Ishikawa (cell line): ENCODE results near the gene B3GLCT.

Experiments used
- CEBPB ChIP-seq: IDR thresholded peaks from 2 replicates; pipeline ENCODE4 v1.6.1; 2012
- CREB1 ChIP-seq: IDR thresholded peaks from 2 replicates; pipeline ENCODE4 v1.6.1; 2012; ENCODE audit warnings: low read depth
- EGR1 ChIP-seq: IDR thresholded peaks from 2 replicates; pipeline ENCODE4 v1.6.1; 2012
- EP300 ChIP-seq: IDR thresholded peaks from 2 replicates; pipeline ENCODE4 v1.6.1; 2012; ENCODE audit warnings: borderline replicate concordance
- FOXM1 ChIP-seq: IDR thresholded peaks from 2 replicates; pipeline ENCODE4 v1.6.1; 2012; ENCODE audit warnings: low read depth, borderline replicate concordance
- MAX ChIP-seq: IDR thresholded peaks from 2 replicates; pipeline ENCODE4 v1.6.1; 2012
- NFIC ChIP-seq: IDR thresholded peaks from 2 replicates; pipeline ENCODE4 v1.6.1; 2012
- RAD21 ChIP-seq: IDR thresholded peaks from 2 replicates; pipeline ENCODE4 v1.6.1; 2012; ENCODE audit warnings: low read depth
- REST ChIP-seq: IDR thresholded peaks from 2 replicates; pipeline ENCODE4 v1.6.1; 2012; ENCODE audit warnings: low read depth, mild to moderate bottlenecking
- TAF1 ChIP-seq: IDR thresholded peaks from 2 replicates; pipeline ENCODE4 v1.6.1; 2012; ENCODE audit warnings: low read depth, mild to moderate bottlenecking
- TCF12 ChIP-seq: IDR thresholded peaks from 2 replicates; pipeline ENCODE4 v1.6.1; 2012; ENCODE audit warnings: low read depth
- TEAD4 ChIP-seq: IDR thresholded peaks from 2 replicates; pipeline ENCODE4 v1.6.1; 2012
- USF1 ChIP-seq: IDR thresholded peaks from 2 replicates; pipeline ENCODE4 v1.6.1; 2012
- YY1 ChIP-seq: IDR thresholded peaks from 2 replicates; pipeline ENCODE4 v1.6.1; 2012; ENCODE audit warnings: low read depth
- ZBTB7A ChIP-seq: IDR thresholded peaks from 2 replicates; pipeline ENCODE4 v1.6.1; 2012; ENCODE audit warnings: low read depth

B3GLCT gene

GRCh38 chr13:31264151-31264550 is 64.4 kb downstream of the B3GLCT start:
- TF ChIP-seq ZBTB7A (no peak), TAF1 (no peak), REST (no peak), CREB1 (no peak), USF1 (no peak), TEAD4 (no peak), EP300 (no peak), TCF12 (no peak), RAD21 (no peak), FOXM1 (no peak), YY1 (no peak)

GRCh38 chr13:31267126-31267784 is 67.5 kb downstream of the B3GLCT start:
- TF ChIP-seq CREB1, result no peak
- no peak for TF ChIP-seq EGR1
- no peak for TF ChIP-seq ZBTB7A
- no peak for TF ChIP-seq TCF12
- TF ChIP-seq RAD21, result no peak
- no peak for TF ChIP-seq USF1
- TF ChIP-seq CEBPB, result no peak
- TF ChIP-seq NFIC, result no peak
- TF ChIP-seq FOXM1, result no peak
- no peak for TF ChIP-seq REST
- no peak for TF ChIP-seq YY1
- TF ChIP-seq TEAD4, result no peak

- TF ChIP-seq REST, result no peak
- TF ChIP-seq TAF1, result no peak
- TF ChIP-seq RAD21, result no peak
- no peak for TF ChIP-seq EGR1
- TF ChIP-seq TEAD4, result no peak
- no peak for TF ChIP-seq CEBPB
- TF ChIP-seq YY1, result no peak
- no peak for TF ChIP-seq USF1
- no peak for TF ChIP-seq EP300
- no peak for TF ChIP-seq MAX
- no peak for TF ChIP-seq TCF12
- no peak for TF ChIP-seq CREB1
- TF ChIP-seq ZBTB7A, result no peak
- no peak for TF ChIP-seq FOXM1
- TF ChIP-seq NFIC, result no peak
Observed at GRCh38 chr13:31274390-31274789, 74.6 kb downstream of the B3GLCT start.

GRCh38 chr13:31276421-31276820 is 76.6 kb downstream of the B3GLCT start:
- TF ChIP-seq TAF1 (no peak), TCF12 (no peak), REST (no peak), USF1 (no peak), CREB1 (no peak), YY1 (no peak), CEBPB (no peak), TEAD4 (no peak), EP300 (no peak), RAD21 (no peak), EGR1 (no peak), NFIC (no peak)
